Endothelial cell of umbilical vein (primary cell): ENCODE results near the gene MAP3K14. TPM values are rescaled to one million over a fixed set of nuclear protein-coding genes. Genes with fewer than 3 reads are reported as not detected.

Experiments used
- BruUV-seq: library from RNA; stranded (reverse); fragments of 400-500 nt; replicated peaks from 2 replicates; lab custom pipeline; 2021; lab: Mats Ljungman, UMichigan
- CTCF ChIA-PET: fragments of 300-600, 350-600 bp; sonication (Branson Sonifier 250); formaldehyde crosslinking; loops from one replicate; lab custom pipeline; 2021; ENCODE audit warnings: antibody characterized with exemption, inconsistent platforms; lab: Charles Lee
- POLR2A ChIA-PET: fragments of 300-600, 350-600 bp; sonication (Branson Sonifier 250); formaldehyde crosslinking; loops from one replicate; lab custom pipeline; 2021; ENCODE audit warnings: antibody characterized with exemption, inconsistent platforms; lab: Charles Lee
- DNase-seq: peaks from one replicate; pipeline ENCODE4 v3.0.0-alpha.2; 2011; ENCODE audit warnings: low read depth, low spot score
- FAIRE-seq: peaks from 2 replicates; lab custom pipeline; 2011; peaks lifted over from hg19 to GRCh38; lab: Jason Lieb, UNC
- H2AFZ ChIP-seq: 2 replicates; pipeline ENCODE4 v1.6.0; 2012; ENCODE audit warnings: low read depth, low read length, control low read depth, inconsistent platforms
- H3K27ac ChIP-seq: 2 replicates; pipeline ENCODE4 v1.5.1; 2011; ENCODE audit warnings: low read depth, mild to moderate bottlenecking, control low read depth, low read length, moderate library complexity; ENCODE audit not compliant: insufficient read depth
- H3K27me3 ChIP-seq, 2 experiments: 2 replicates each; pipeline versions ENCODE4 v1.6.0 to v1.6.1; 2011; ENCODE audit warnings: low read length in 2 of 2, mixed read lengths in 1 of 2; ENCODE audit not compliant: control insufficient read depth in 2 of 2, insufficient read depth in 2 of 2
- H3K36me3 ChIP-seq, 2 experiments: 2 replicates in 1 of 2; 3 replicates in 1 of 2; pipeline ENCODE4 v1.5.1; 2011; ENCODE audit warnings: low read length in 2 of 2, mild to moderate bottlenecking in 1 of 2, moderate library complexity in 1 of 2; ENCODE audit not compliant: control insufficient read depth in 2 of 2, insufficient read depth in 2 of 2; ENCODE audit errors: extremely low read depth in 1 of 2
- H3K4me1 ChIP-seq: 3 replicates; pipeline ENCODE4 v1.5.1; 2011; ENCODE audit warnings: mild to moderate bottlenecking, low read length; ENCODE audit not compliant: control insufficient read depth, insufficient read depth; ENCODE audit errors: extremely low read depth
- H3K4me2 ChIP-seq: 2 replicates; pipeline ENCODE4 v1.6.1; 2011; ENCODE audit warnings: low read length, control low read depth, mixed read lengths; ENCODE audit not compliant: insufficient read depth
- H3K4me3 ChIP-seq, 3 experiments: fragments of 200-600 bp in 1 of 3; sonication (generic), shearing (Covaris generic) in 1 of 3; replicated peaks in 1 of 3; 2 replicates each; pipeline ENCODE4 v1.5.1; 2011 to 2016; ENCODE audit warnings: control low read depth in 3 of 3, low read length in 3 of 3, mild to moderate bottlenecking in 2 of 3, inconsistent platforms in 1 of 3, low read depth in 1 of 3, moderate library complexity in 1 of 3; ENCODE audit not compliant: insufficient read depth in 1 of 3
- H3K79me2 ChIP-seq: 2 replicates; pipeline ENCODE4 v1.6.0; 2012; ENCODE audit warnings: low read length, inconsistent platforms; ENCODE audit not compliant: control insufficient read depth, insufficient read depth
- H3K9ac ChIP-seq: replicated peaks from 2 replicates; pipeline ENCODE3; 2011; ENCODE audit warnings: low read length, control low read depth; ENCODE audit not compliant: insufficient read depth; ENCODE audit errors: extremely low read depth
- H3K9me1 ChIP-seq: replicated peaks from 3 replicates; pipeline ENCODE4 v1.6.0; 2011; ENCODE audit warnings: mild to moderate bottlenecking, low read length; ENCODE audit not compliant: control insufficient read depth, insufficient read depth; ENCODE audit errors: extremely low read depth
- H3K9me3 ChIP-seq: replicated peaks from 2 replicates; pipeline ENCODE4 v1.5.1; 2012; ENCODE audit warnings: low read length, inconsistent platforms; ENCODE audit not compliant: control insufficient read depth, insufficient read depth
- H4K20me1 ChIP-seq: replicated peaks from 2 replicates; pipeline ENCODE3; 2011; ENCODE audit warnings: mild to moderate bottlenecking, low read length; ENCODE audit not compliant: control insufficient read depth, insufficient read depth; ENCODE audit errors: extremely low read depth
- EZH2 ChIP-seq: IDR thresholded peaks from 2 replicates; pipeline ENCODE4 v1.6.1; 2012; ENCODE audit warnings: borderline replicate concordance, low read depth, mild to moderate bottlenecking, moderate library complexity, low read length, inconsistent platforms; ENCODE audit not compliant: severe bottlenecking
- FOS ChIP-seq: IDR thresholded peaks from 2 replicates; pipeline ENCODE4 v1.6.1; 2011; ENCODE audit warnings: mild to moderate bottlenecking, low read length, moderate library complexity, borderline replicate concordance; ENCODE audit not compliant: insufficient read depth
- GATA2 ChIP-seq: IDR thresholded peaks from 2 replicates; pipeline ENCODE4 v1.7.0; 2011; ENCODE audit warnings: low read depth, mild to moderate bottlenecking, moderate library complexity, mixed read lengths, low read length; ENCODE audit not compliant: insufficient read length, insufficient read depth
- JUN ChIP-seq: IDR thresholded peaks from 2 replicates; pipeline ENCODE4 v1.6.1; 2011; ENCODE audit warnings: borderline replicate concordance, low read depth; ENCODE audit not compliant: insufficient read length, insufficient read depth
- MYC ChIP-seq: IDR thresholded peaks from one replicate; pipeline ENCODE4 v1.6.1; 2011; ENCODE audit warnings: mild to moderate bottlenecking, low read depth, low read length
- POLR2A ChIP-seq: IDR thresholded peaks from 2 replicates; pipeline ENCODE4 v1.6.1; 2012; ENCODE audit warnings: low read depth, mild to moderate bottlenecking, control low read depth, low read length
- POLR2AphosphoS5 ChIP-seq: IDR thresholded peaks from 2 replicates; pipeline ENCODE4 v1.6.1; 2012; ENCODE audit warnings: low read depth, mild to moderate bottlenecking, control low read depth, low read length, moderate library complexity; ENCODE audit not compliant: insufficient read depth
- dilution Hi-C: fragments of 300-500 bp; cut with MboI; formaldehyde crosslinking; loops from one replicate; pipeline ENCODE4 v1.15.0; 2019; ENCODE audit warnings: low sequenced_read_pairs; ENCODE audit not compliant: extremely low pct_ligation_motif_present
- intact Hi-C: fragments of 100-400 bp; cut with micrococcal nuclease; formaldehyde crosslinking; loops from one replicate; pipeline ENCODE4 v1.10.0; 2022
- polyA plus RNA-seq, 4 experiments: library from polyadenylated mRNA; depleted of rRNA in 3 of 4; stranded (reverse) in 3 of 4; unstranded in 1 of 4; fragments of >200 nt; gene quantifications; 2 replicates each; pipeline versions ENCODE4 v1.2.1 to v1.2.3, GENCODE V29; 2011 to 2012; ENCODE audit warnings: missing spikeins in 1 of 4
- total RNA-seq: library from RNA; stranded (reverse); gene quantifications from 2 replicates; pipeline ENCODE4 v1.2.3, GENCODE V29; 2021
- TF ChIP-seq, protein P1 (sequence below), 2 donors: IDR thresholded peaks; 1 replicate in 1 of 2; 2 replicates in 1 of 2; pipeline ENCODE4 v1.5.1; 2011; ENCODE audit warnings: low read length in 2 of 2, mild to moderate bottlenecking in 2 of 2, moderate library complexity in 2 of 2, control low read depth in 1 of 2, inconsistent platforms in 1 of 2, low read depth in 1 of 2; ENCODE audit not compliant: insufficient read depth in 1 of 2; ENCODE audit errors: extremely low read depth in 1 of 2
- TF ChIP-seq, protein P2 (sequence below): IDR thresholded peaks from 2 replicates; pipeline ENCODE4 v1.6.1; 2011; ENCODE audit not compliant: insufficient read depth, insufficient read length

MAP3K14 gene
- total and polyA plus RNA-seq, 2 donors (not counting 3 experiments of a cell fraction or from before 2014, with no cell fraction given) = 5.4 to 9.8 TPM

DNA sequence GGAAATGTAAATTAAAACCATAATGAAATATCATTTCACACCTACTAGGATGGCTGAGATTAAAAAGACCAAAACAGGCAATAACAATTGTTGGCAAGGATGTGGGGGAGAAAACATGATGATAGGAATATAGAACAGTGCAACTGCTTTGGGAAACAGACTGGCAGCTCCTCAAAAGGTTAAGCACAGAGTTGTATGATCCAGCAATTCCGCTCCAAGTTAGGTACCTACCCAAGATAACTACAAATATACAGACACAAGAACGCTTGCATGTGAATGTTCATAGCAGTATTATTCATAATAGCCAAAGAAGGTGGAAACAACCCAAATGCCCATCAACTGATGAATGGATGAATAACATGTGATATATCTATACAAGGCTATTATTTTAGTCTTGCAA, 35.0 kb upstream of the MAP3K14 start:
- CTCF ChIA-PET = no interaction called here
- dilution Hi-C loops = no loop called here
- no peak overlapping the region for H3K4me3 ChIP-seq
- no peaks in the 10 kb centered on the region for H3K36me3 ChIP-seq
- no peaks in the 10 kb centered on the region for H3K79me2 ChIP-seq
- no peaks in the 10 kb centered on the region for H4K20me1 ChIP-seq
- no peaks in the 10 kb centered on the region for H3K9me3 ChIP-seq
- BruUV-seq = no TSS peak
- H3K9me1 ChIP-seq = no peaks in the 10 kb centered on the region
- FAIRE-seq (no peak), DNase-seq (no peak)
- H3K9ac ChIP-seq = no peak overlapping the region
- TF ChIP-seq GATA2 = no peak
- no peak for TF ChIP-seq FOS
- no peak for TF ChIP-seq POLR2A
- TF ChIP-seq, protein P1, sequence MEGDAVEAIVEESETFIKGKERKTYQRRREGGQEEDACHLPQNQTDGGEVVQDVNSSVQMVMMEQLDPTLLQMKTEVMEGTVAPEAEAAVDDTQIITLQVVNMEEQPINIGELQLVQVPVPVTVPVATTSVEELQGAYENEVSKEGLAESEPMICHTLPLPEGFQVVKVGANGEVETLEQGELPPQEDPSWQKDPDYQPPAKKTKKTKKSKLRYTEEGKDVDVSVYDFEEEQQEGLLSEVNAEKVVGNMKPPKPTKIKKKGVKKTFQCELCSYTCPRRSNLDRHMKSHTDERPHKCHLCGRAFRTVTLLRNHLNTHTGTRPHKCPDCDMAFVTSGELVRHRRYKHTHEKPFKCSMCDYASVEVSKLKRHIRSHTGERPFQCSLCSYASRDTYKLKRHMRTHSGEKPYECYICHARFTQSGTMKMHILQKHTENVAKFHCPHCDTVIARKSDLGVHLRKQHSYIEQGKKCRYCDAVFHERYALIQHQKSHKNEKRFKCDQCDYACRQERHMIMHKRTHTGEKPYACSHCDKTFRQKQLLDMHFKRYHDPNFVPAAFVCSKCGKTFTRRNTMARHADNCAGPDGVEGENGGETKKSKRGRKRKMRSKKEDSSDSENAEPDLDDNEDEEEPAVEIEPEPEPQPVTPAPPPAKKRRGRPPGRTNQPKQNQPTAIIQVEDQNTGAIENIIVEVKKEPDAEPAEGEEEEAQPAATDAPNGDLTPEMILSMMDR (IDR thresholded peaks at IDR 0.05; ENCODE audit: extremely low read depth in 1 of 2, insufficient read depth in 1 of 2, low read depth in 1 of 2, low read length in 2 of 2) = no peak
- TF ChIP-seq, protein P2, sequence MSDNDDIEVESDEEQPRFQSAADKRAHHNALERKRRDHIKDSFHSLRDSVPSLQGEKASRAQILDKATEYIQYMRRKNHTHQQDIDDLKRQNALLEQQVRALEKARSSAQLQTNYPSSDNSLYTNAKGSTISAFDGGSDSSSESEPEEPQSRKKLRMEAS = no peak
- no peak for TF ChIP-seq POLR2AphosphoS5
- no peak for TF ChIP-seq MYC
- TF ChIP-seq EZH2 = no peak
- TF ChIP-seq JUN = no peak
- H3K4me2 ChIP-seq = no peak overlapping the region
- POLR2A ChIA-PET = no interaction called here
- H3K27ac ChIP-seq = no peak overlapping the region
- no peak overlapping the region for H2AFZ ChIP-seq
- no peaks in the 10 kb centered on the region for H3K4me1 ChIP-seq
- peaks cover 0 to 2% of the 10 kb centered on the region in 2 experiments for H3K27me3 ChIP-seq
- intact Hi-C loops = no loop called here
